ENCODE measurements around the gene PLEKHA5. TPM values are rescaled to one million over a fixed set of nuclear protein-coding genes. Genes with fewer than 3 reads are reported as not detected.

PLEKHA5 gene
- polyA plus RNA-seq, 1 of the 3 experiments (the other 2 are of a cell fraction): 7.1 TPM

- TF ChIP-seq JUND (IDR thresholded peaks at IDR 0.05) (no peak), NFIC (IDR thresholded peaks at IDR 0.05; ENCODE audit: borderline replicate concordance) (no peak), EZH2phosphoT487 (IDR thresholded peaks at IDR 0.05; ENCODE audit: borderline replicate concordance, low read depth) (no peak), ZBTB33 (IDR thresholded peaks at IDR 0.05; ENCODE audit: borderline replicate concordance, low read depth) (no peak), POLR2AphosphoS5 (IDR thresholded peaks at IDR 0.05; ENCODE audit: low read depth, low read length) (no peak), TEAD4 (IDR thresholded peaks at IDR 0.05; ENCODE audit: borderline replicate concordance, insufficient read depth) (no peak)
Observed at GRCh38 chr12:19323805-19324204, 194.3 kb downstream of the PLEKHA5 start (continued).

GRCh38 chr12:19326102-19326501 is 196.6 kb downstream of the PLEKHA5 start:
- H3K9me2 ChIP-seq: no peaks in the 10 kb centered on the region
- DNase-seq: no peak
- H3K9ac ChIP-seq: no peak overlapping the region
- CTCF ChIA-PET: no interaction called here
- H3K79me2 ChIP-seq (ENCODE audit: insufficient read depth): no peaks in the 10 kb centered on the region
- no peaks in the 10 kb centered on the region for H3K9me3 ChIP-seq
- TF ChIP-seq ELF1 (IDR thresholded peaks at IDR 0.05) (no peak), FOXJ3 (CRISPR knock-in tag; IDR thresholded peaks at IDR 0.05) (no peak), FOSL2 (IDR thresholded peaks at IDR 0.05; ENCODE audit: borderline replicate concordance, low read depth) (no peak), TEAD4 (IDR thresholded peaks at IDR 0.05; ENCODE audit: borderline replicate concordance, insufficient read depth) (no peak), YY1 (IDR thresholded peaks at IDR 0.05; ENCODE audit: low read depth) (no peak), RCOR1 (IDR thresholded peaks at IDR 0.05; ENCODE audit: low read length) (no peak), RAD21 (IDR thresholded peaks at IDR 0.05; ENCODE audit: low read length) (no peak), GATA2 (CRISPR knock-in tag; IDR thresholded peaks at IDR 0.05) (no peak), CHD2 (IDR thresholded peaks at IDR 0.05; ENCODE audit: low read length, partially characterized antibody) (no peak), CTCF (IDR thresholded peaks at IDR 0.05) (no peak), GABPA (IDR thresholded peaks at IDR 0.05; ENCODE audit: low read depth) (no peak), JUND (IDR thresholded peaks at IDR 0.05) (no peak), TAF1 (IDR thresholded peaks at IDR 0.05; ENCODE audit: borderline replicate concordance, low read depth, low read length) (no peak), EP300 (IDR thresholded peaks at IDR 0.05; ENCODE audit: borderline replicate concordance in 1 of 2, low read depth in 1 of 2, low read length in 1 of 2) (no peak), NFIC (IDR thresholded peaks at IDR 0.05; ENCODE audit: borderline replicate concordance) (no peak), NRF1 (IDR thresholded peaks at IDR 0.05; ENCODE audit: low read depth, low read length) (no peak), TCF12 (IDR thresholded peaks at IDR 0.05) (no peak), MXI1 (IDR thresholded peaks at IDR 0.05; ENCODE audit: low read depth, low read length) (no peak)
- no peaks in the 10 kb centered on the region for H3F3A ChIP-seq (replicated peaks; ENCODE audit: insufficient read depth)
- no peak overlapping the region for H3K27ac ChIP-seq (ENCODE audit: low read depth in 2 of 2, low read length in 1 of 2)
- H3K27me3 ChIP-seq (ENCODE audit: insufficient read depth): no peaks in the 10 kb centered on the region
- POLR2A ChIA-PET: no interaction called here
- H4K20me1 ChIP-seq (ENCODE audit: insufficient read depth): no peaks in the 10 kb centered on the region
- no peak overlapping the region for H3K4me2 ChIP-seq
- no peak overlapping the region for H3K4me3 ChIP-seq (ENCODE audit: low read depth in 2 of 2, low read length in 1 of 2)
- no peak overlapping the region for H2AFZ ChIP-seq (ENCODE audit: low read depth)
- H3K36me3 ChIP-seq (replicated peaks in 1 of 2; ENCODE audit: control insufficient read depth in 1 of 2, insufficient read depth in 2 of 2, low read length in 1 of 2): peaks cover 0 to 9% of the 10 kb centered on the region in 2 experiments
- H3K4me1 ChIP-seq (ENCODE audit: control insufficient read depth in 1 of 2, insufficient read depth in 2 of 2, low read depth in 1 of 2, low read length in 1 of 2): no peaks in the 10 kb centered on the region; a peak in 1 of 4 replicates
